Stomach (tissue), 9 donors: ENCODE measurements around the gene USP37. TPM values are rescaled to one million over a fixed set of nuclear protein-coding genes. Genes with fewer than 3 reads are reported as not detected.
A peak's percentile ranks its signal among the peaks of the same experiment; 100 is the strongest.

Experiments
- DNase-seq, 2 donors: peaks; one replicate each; pipeline versions ENCODE4 v3.0.0 to v3.0.0-alpha.2; 2013 to 2019
- H3K27ac ChIP-seq, 5 donors: fragments of 200-600 bp in 4 of 5; sonication (generic) in 4 of 5; one replicate each; pipeline ENCODE4 v1.5.1; 2013 to 2019; ENCODE audit warnings: mild to moderate bottlenecking in 1 of 5, moderate library complexity in 1 of 5
- H3K27me3 ChIP-seq, 3 donors: fragments of 200-600 bp; sonication (generic); one replicate each; pipeline ENCODE4 v1.5.1; 2017 to 2019; ENCODE audit warnings: mixed run types in 1 of 3
- H3K36me3 ChIP-seq, 4 donors: fragments of 200-600 bp; sonication (generic); 1 replicate in 3 of 4; 2 replicates in 1 of 4; pipeline ENCODE4 v1.5.1; 2016 to 2019
- H3K4me1 ChIP-seq, 4 donors: fragments of 200-600 bp; sonication (generic); one replicate each; pipeline ENCODE4 v1.5.1; 2016 to 2019
- H3K4me3 ChIP-seq, 4 donors: fragments of 200-600 bp; sonication (generic) in 3 of 4; one replicate each; pipeline ENCODE4 v1.5.1; 2016 to 2019; ENCODE audit warnings: mild to moderate bottlenecking in 1 of 4
- H3K9me3 ChIP-seq, 4 donors: fragments of 200-600 bp; sonication (generic); one replicate each; pipeline ENCODE4 v1.5.1; 2016 to 2019
- EP300 ChIP-seq: sonication (generic); formaldehyde crosslinking; IDR thresholded peaks from one replicate; pipeline ENCODE4 v1.6.1; 2017; ENCODE audit warnings: antibody characterized with exemption
- POLR2A ChIP-seq, 4 donors: fragments of 450-650 bp; IDR thresholded peaks; one replicate each; pipeline ENCODE4 v1.6.1; 2016; ENCODE audit warnings: antibody characterized with exemption in 4 of 4, control low read depth in 2 of 4, mild to moderate bottlenecking in 1 of 4, moderate library complexity in 1 of 4
- POLR2AphosphoS5 ChIP-seq, 3 donors: sonication (generic); formaldehyde crosslinking; IDR thresholded peaks; one replicate each; pipeline ENCODE4 v1.6.1; 2016; ENCODE audit warnings: antibody characterized with exemption in 3 of 3
- WGBS, 5 donors: extraction: QIAGEN DNeasy Blood & Tissue Kit in 3 of 5; methylation state at CpG; one replicate each; pipeline versions ENCODE4 v1.1.5 to v1.1.7; 2013 to 2018; 5-methylcytosine and 5-hydroxymethylcytosine counted together
- intact Hi-C: fragments of 100-400 bp; cut with DNase I; formaldehyde crosslinking; loops from one replicate; pipeline ENCODE4 v1.15.1; 2023; ENCODE audit warnings: low total_unique reads
- polyA plus RNA-seq, 3 donors: library from polyadenylated mRNA; stranded (reverse); fragments of 200-250 nt; gene quantifications; one replicate each; pipeline ENCODE4 v1.2.3, GENCODE V29; 2013
- total RNA-seq, 5 donors: library from RNA; depleted of rRNA; stranded (reverse); fragments of >200 nt; gene quantifications; one replicate each; pipeline versions ENCODE4 v1.1.0 to v1.2.3, GENCODE V29; 2014 to 2016
- TF ChIP-seq, protein P1 (sequence below), 7 experiments: fragments of 450-650 bp in 4 of 7; fragments of 200-600 bp in 3 of 7; sonication (generic) in 3 of 7; IDR thresholded peaks; one replicate each; pipeline ENCODE4 v1.5.1; 2016 to 2019; ENCODE audit warnings: antibody characterized with exemption in 7 of 7, control low read depth in 2 of 7, mild to moderate bottlenecking in 1 of 7
- donor health status: healthy with polysubstance abuse.
- donor health status: Bipolar disorder and iron deficiency.
- donor health status: healthy.

The USP37 gene
- total and polyA plus RNA-seq, 8 donors, result 1.6 to 81.4 (median 5.2) TPM

DNA sequence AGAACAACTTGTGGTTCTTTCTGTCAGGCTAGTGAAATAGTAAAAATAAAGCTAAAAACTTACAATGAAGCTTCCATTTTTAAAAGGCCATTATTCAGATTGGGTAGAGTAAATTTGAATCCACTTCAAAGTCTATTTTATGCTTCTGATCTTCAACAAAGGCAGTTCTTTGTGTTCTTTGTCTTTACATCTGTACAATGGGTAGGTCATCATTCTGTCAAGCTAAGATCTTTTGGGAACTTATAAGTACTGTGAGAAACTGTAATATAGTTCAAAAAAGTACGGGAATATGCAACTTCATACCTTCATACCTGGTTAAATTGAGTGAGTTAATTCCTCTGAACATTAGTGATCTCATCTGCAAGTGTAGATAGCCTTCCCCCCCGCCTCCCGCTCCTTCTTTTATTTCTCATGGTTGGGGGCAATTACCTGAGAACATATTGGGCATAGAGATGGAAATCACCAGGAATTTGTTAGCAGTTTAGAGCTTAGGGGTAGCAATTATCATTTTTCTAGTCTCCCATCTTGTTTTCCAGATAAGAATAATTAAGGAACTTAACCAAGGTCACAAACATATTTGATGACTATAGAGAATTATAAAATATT is 10.2 kb upstream of the USP37 start:
- no peak for DNase-seq
- Histone ChIP-seq H3K9me3 (no peaks in the 10 kb centered on the region), H3K4me1 (peaks cover 0 to 45% (median 11%) of the 10 kb centered on the region in 4 donors), H3K4me3 (no peak overlapping the region), H3K36me3 (peaks cover 11 to 62% (median 47%) of the 10 kb centered on the region in 4 donors), H3K27me3 (no peaks in the 10 kb centered on the region), H3K27ac (peak overlapping the region in 1 of 5 donors; percentile 50)
- intact Hi-C loops, result no loop called here
- WGBS, 5 donors, result 91 to 99% (median 93%) methylated on average over 3 of the region's 3 CpGs
- no peak for TF ChIP-seq EP300
- no peak for TF ChIP-seq POLR2A (IDR thresholded peaks at IDR 0.05)
- no peak for TF ChIP-seq POLR2AphosphoS5 (IDR thresholded peaks at IDR 0.05)
- TF ChIP-seq, protein P1, sequence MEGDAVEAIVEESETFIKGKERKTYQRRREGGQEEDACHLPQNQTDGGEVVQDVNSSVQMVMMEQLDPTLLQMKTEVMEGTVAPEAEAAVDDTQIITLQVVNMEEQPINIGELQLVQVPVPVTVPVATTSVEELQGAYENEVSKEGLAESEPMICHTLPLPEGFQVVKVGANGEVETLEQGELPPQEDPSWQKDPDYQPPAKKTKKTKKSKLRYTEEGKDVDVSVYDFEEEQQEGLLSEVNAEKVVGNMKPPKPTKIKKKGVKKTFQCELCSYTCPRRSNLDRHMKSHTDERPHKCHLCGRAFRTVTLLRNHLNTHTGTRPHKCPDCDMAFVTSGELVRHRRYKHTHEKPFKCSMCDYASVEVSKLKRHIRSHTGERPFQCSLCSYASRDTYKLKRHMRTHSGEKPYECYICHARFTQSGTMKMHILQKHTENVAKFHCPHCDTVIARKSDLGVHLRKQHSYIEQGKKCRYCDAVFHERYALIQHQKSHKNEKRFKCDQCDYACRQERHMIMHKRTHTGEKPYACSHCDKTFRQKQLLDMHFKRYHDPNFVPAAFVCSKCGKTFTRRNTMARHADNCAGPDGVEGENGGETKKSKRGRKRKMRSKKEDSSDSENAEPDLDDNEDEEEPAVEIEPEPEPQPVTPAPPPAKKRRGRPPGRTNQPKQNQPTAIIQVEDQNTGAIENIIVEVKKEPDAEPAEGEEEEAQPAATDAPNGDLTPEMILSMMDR (IDR thresholded peaks at IDR 0.05), result no peak

DNA sequence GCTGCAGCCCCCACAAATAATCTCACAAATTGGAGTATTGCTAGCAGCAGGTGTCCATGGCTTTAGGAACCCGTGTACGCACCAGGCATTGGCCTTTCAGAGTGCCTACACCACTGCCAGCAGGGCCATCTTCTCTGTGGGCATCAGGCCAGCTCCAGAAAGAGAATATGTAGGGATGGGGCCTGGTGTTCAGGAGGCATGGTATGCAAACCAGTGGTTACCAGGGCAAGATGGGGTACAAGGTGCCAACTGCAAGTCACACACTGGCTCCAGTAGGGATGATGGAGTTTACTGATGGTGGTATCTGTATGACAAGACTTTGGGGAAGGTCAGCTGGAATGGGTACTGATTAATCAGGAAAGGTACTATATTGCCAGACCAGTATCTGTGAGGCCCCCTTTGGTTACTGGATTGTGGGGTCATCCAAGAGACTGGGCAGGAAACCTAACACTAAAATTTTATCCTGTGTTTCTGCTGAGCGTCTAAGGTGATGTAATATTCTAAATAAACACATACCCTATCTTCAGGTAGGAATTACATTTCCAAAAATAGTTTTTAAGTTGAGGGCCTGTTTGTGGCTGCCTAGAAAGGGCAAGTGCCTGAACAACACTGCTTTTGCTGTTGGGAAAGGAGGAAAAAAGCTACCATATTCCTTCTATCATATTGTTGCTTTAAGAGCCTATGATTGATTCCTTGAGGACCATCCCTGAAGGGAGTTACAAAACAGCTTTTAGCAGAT is 9.5 kb upstream of the USP37 start:
- H3K4me3 ChIP-seq, result no peak overlapping the region

DNA sequence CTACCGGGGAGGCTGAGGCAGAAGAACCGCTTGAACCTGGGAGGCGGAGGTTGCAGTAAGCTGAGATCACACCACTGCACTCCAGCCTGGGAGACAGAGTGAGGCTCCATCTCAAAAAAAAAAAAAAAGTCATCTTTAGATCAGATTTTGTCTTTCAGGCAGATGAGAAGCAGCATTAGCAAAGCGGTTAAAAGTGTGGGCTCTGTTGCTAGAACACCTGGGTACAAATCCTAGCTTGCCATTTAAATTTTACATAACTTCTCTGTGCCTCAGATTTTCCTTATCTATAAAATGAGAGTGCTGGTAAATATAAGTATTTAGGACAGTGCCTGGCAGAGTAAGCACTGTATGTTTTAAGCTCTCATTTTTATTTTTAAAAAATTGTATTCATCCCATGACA is 8.7 kb upstream of the USP37 start:
- Histone ChIP-seq H3K9me3 (no peaks in the 10 kb centered on the region), H3K36me3 (peaks cover 3 to 59% (median 41%) of the 10 kb centered on the region in 4 donors), H3K4me1 (peaks cover 0 to 43% (median 14%) of the 10 kb centered on the region in 4 donors), H3K27ac (no peak overlapping the region), H3K27me3 (no peaks in the 10 kb centered on the region), H3K4me3 (no peak overlapping the region)
- TF ChIP-seq POLR2A (IDR thresholded peaks at IDR 0.05) (no peak), POLR2AphosphoS5 (IDR thresholded peaks at IDR 0.05) (no peak), EP300 (no peak)
- TF ChIP-seq, protein P1 (IDR thresholded peaks at IDR 0.05), result no peak
- 93 to 99% (median 96%) methylated on average over 4 of the region's 4 CpGs for WGBS, 5 donors
- DNase-seq, result no peak
- intact Hi-C loops, result no loop called here

More for the DNA sequence above, 9.5 kb upstream of the USP37 start:
- TF ChIP-seq EP300, result no peak
- Histone ChIP-seq H3K9me3 (no peaks in the 10 kb centered on the region), H3K27me3 (no peaks in the 10 kb centered on the region), H3K27ac (peak overlapping the region in 1 of 5 donors; percentile 50), H3K36me3 (peaks cover 10 to 60% (median 42%) of the 10 kb centered on the region in 4 donors), H3K4me1 (peaks cover 0 to 45% (median 15%) of the 10 kb centered on the region in 4 donors)
- no peak for DNase-seq
- 91 to 96% (median 94%) methylated on average over 3 of the region's 3 CpGs for WGBS, 5 donors
- intact Hi-C loops, result no loop called here

DNA sequence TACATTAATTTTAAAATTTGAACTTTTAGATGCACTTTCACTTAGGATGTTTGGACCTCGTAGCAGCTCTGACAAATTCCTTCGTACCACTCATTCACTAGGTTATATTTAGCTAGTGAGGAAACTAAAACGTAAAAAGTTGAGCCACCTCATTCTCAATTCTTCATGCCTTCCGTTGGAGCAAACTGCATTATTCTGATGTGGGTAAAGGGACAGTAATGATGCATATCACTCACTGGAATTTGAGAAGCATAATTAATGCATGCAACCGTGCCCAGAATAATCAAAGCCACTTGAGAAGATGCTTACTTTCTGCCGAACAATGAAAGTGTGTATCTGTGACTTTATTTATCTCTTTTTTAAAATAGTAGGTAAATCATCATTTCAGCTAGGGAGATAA is 2.7 kb upstream of the USP37 start:
- Histone ChIP-seq H3K27me3 (no peaks in the 10 kb centered on the region), H3K4me3 (peak overlapping the region in 1 of 4 donors; percentile 86), H3K4me1 (peaks cover 26 to 61% (median 44%) of the 10 kb centered on the region in 4 donors), H3K27ac (peak overlapping the region in 4 of 5 donors; percentile 95 to 100 (median 97)), H3K9me3 (no peaks in the 10 kb centered on the region), H3K36me3 (peaks cover 0 to 34% (median 25%) of the 10 kb centered on the region in 4 donors)
- intact Hi-C loops, result no loop called here
- no peak for DNase-seq
- WGBS, 5 donors, result 19 to 28% (median 21%) methylated on average over 6 of the region's 6 CpGs
- peak in 1 of 3 donors; percentile 60 for TF ChIP-seq POLR2AphosphoS5 (IDR thresholded peaks at IDR 0.05)
- TF ChIP-seq EP300, result no peak

DNA sequence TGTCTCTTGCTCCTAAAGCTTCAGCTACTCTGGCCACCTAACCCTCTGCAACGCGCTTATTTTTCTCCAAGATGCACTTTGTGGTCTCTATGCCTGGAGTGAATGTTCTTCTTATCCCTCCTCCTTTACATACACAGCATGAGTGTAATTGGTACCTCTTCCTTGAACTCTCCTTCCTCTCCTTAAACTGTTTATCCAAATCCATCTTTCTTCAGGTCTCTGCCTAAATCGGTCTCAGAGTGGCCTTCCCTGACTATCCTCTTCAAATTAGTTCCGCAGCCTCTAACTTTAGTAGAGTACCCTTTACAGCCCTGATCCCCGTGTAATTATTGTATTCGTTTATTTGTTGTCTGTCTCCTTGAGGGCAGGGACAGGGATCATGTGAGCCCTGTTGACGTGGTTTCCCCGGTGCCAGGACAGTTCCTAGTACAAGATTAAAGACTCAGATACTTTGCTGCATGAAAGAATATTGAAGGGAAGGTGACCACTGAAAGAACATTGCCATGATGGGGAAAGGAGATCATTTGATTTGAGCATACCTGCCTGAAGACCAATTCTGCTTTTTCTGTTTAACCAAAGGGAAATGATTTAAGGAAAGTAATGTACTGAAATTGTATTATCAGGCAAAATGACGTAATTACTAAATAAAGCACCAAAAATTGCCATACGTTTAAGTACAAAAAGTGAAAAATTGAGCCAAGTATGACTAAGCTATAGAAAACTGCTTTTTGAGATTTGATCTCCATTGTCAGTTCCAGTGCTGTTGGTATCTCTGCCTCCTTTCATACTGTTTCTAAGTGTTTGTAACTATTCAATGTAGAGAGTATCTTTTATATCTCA is 1.7 kb upstream of the USP37 start:
- Histone ChIP-seq H3K36me3 (peaks cover 0 to 28% (median 23%) of the 10 kb centered on the region in 4 donors), H3K9me3 (no peaks in the 10 kb centered on the region), H3K4me3 (peak overlapping the region; percentile 70 to 86 (median 84)), H3K27me3 (no peaks in the 10 kb centered on the region), H3K4me1 (peaks cover 26 to 63% (median 48%) of the 10 kb centered on the region in 4 donors), H3K27ac (peak overlapping the region; percentile 49 to 100 (median 97))
- DNase-seq, result peak; percentile 40 to 58
- intact Hi-C loops, result no loop called here
- 5 to 6% (median 6%) methylated on average over 10 of the region's 10 CpGs for WGBS, 5 donors
- peak in 1 of 3 donors; percentile 68 for TF ChIP-seq POLR2AphosphoS5 (IDR thresholded peaks at IDR 0.05)
- TF ChIP-seq, protein P1 (IDR thresholded peaks at IDR 0.05), result no peak
